GM18861 (cell line): Measurements from ENCODE around the gene GGACT.
"Not testable (repeated sequence)": the region's sequence is repeated elsewhere in the genome, so short reads cannot be mapped to it uniquely, and the experiment has no call there.

Experiments used
- ATAC-seq: cut with Tn5 transposase; IDR thresholded peaks from one replicate; pipeline ENCODE4 v1.9.1; 2021; ENCODE audit not compliant: unreplicated experiment

The GGACT gene

GRCh38 chr13:100532090-100532766 is 56.4 kb downstream of the GGACT start:
- ATAC-seq, result no peak

GRCh38 chr13:100530671-100531213 is 57.8 kb downstream of the GGACT start:
- no peak for ATAC-seq

- no peak for ATAC-seq
These were observed 58.8 kb downstream of the GGACT start for GRCh38 chr13:100529666-100530377.

- ATAC-seq, result no peak
These were observed 59.8 kb downstream of the GGACT start for GRCh38 chr13:100528820-100529219.

GRCh38 chr13:100528353-100528752 is 60.2 kb downstream of the GGACT start:
- no peak for ATAC-seq

GRCh38 chr13:100527644-100528043 is 60.9 kb downstream of the GGACT start:
- no peak for ATAC-seq

- no peak for ATAC-seq
These were observed 62.1 kb downstream of the GGACT start for GRCh38 chr13:100526318-100527000.

- ATAC-seq, result no peak
These were observed 62.9 kb downstream of the GGACT start for GRCh38 chr13:100525453-100526317.

- ATAC-seq, result not testable (repeated sequence)
These were observed 63.9 kb downstream of the GGACT start for GRCh38 chr13:100524688-100525087.

- no peak for ATAC-seq
These were observed 64.6 kb downstream of the GGACT start for GRCh38 chr13:100523981-100524386.

GRCh38 chr13:100523411-100523810 is 65.2 kb downstream of the GGACT start:
- ATAC-seq, result no peak

GRCh38 chr13:100522618-100523309 is 65.8 kb downstream of the GGACT start:
- ATAC-seq, result no peak

- no peak for ATAC-seq
These were observed 66.6 kb downstream of the GGACT start for GRCh38 chr13:100521851-100522617.

- ATAC-seq, result no peak
These were observed 67.4 kb downstream of the GGACT start for GRCh38 chr13:100520936-100521850.

- no peak for ATAC-seq
These were observed 69.0 kb downstream of the GGACT start for GRCh38 chr13:100519626-100520025.

- no peak for ATAC-seq
These were observed 70.1 kb downstream of the GGACT start for GRCh38 chr13:100518394-100519062.

- ATAC-seq, result no peak
These were observed 70.9 kb downstream of the GGACT start for GRCh38 chr13:100517728-100518127.

GRCh38 chr13:100517135-100517534 is 71.5 kb downstream of the GGACT start:
- no peak for ATAC-seq
